Sigmoid colon (tissue), 7 donors: Measurements from ENCODE around the gene SAMD4A. TPM values are rescaled to one million over a fixed set of nuclear protein-coding genes. Genes with fewer than 3 reads are reported as not detected.

Experiments used
- DNase-seq: peaks from one replicate; pipeline ENCODE4 v3.0.0-alpha.2; 2019
- H3K27ac ChIP-seq, 4 donors: fragments of 200-600 bp; sonication (generic); one replicate each; pipeline ENCODE4 v1.5.1; 2016 to 2019; ENCODE audit warnings: mild to moderate bottlenecking in 1 of 4
- H3K27me3 ChIP-seq, 3 donors: fragments of 200-600 bp; sonication (generic); one replicate each; pipeline ENCODE4 v1.5.1; 2019; ENCODE audit warnings: mild to moderate bottlenecking in 1 of 3
- H3K36me3 ChIP-seq, 4 donors: fragments of 200-600 bp; sonication (generic); one replicate each; pipeline ENCODE4 v1.5.1; 2016 to 2019
- H3K4me1 ChIP-seq, 4 donors: fragments of 200-600 bp; sonication (generic); one replicate each; pipeline ENCODE4 v1.5.1; 2017 to 2019
- H3K4me3 ChIP-seq, 4 donors: fragments of 200-600 bp; sonication (generic); one replicate each; pipeline ENCODE4 v1.5.1; 2017 to 2019; ENCODE audit warnings: mild to moderate bottlenecking in 2 of 4, moderate library complexity in 1 of 4
- H3K9me3 ChIP-seq, 4 donors: fragments of 200-600 bp in 3 of 4; sonication (generic) in 3 of 4; one replicate each; pipeline versions ENCODE4 v1.5.1 to v1.6.1; 2013 to 2019
- EP300 ChIP-seq, 4 donors: sonication (generic); formaldehyde crosslinking; IDR thresholded peaks; one replicate each; pipeline ENCODE4 v1.6.1; 2017; ENCODE audit warnings: antibody characterized with exemption in 4 of 4
- POLR2A ChIP-seq, 2 donors: fragments of 450-650 bp; IDR thresholded peaks; one replicate each; pipeline ENCODE4 v1.6.1; 2016; ENCODE audit warnings: antibody characterized with exemption in 2 of 2, mild to moderate bottlenecking in 2 of 2, moderate library complexity in 2 of 2
- POLR2AphosphoS5 ChIP-seq, 4 donors: sonication (generic); formaldehyde crosslinking; IDR thresholded peaks; one replicate each; pipeline ENCODE4 v1.6.1; 2017; ENCODE audit warnings: antibody characterized with exemption in 4 of 4
- WGBS, 2 donors: extraction: QIAGEN DNeasy Blood & Tissue Kit; methylation state at CpG; one replicate each; pipeline ENCODE4 v1.1.7; 2013; 5-methylcytosine and 5-hydroxymethylcytosine counted together
- intact Hi-C: fragments of 100-400 bp; cut with DNase I; formaldehyde crosslinking; loops from one replicate; pipeline ENCODE4 v1.15.1; 2023
- polyA plus RNA-seq, 3 donors: library from polyadenylated mRNA; stranded (reverse); fragments of 200-250 nt; gene quantifications; one replicate each; pipeline ENCODE4 v1.2.3, GENCODE V29; 2013
- total RNA-seq, 4 donors: library from RNA; depleted of rRNA; stranded (reverse); fragments of >200 nt; gene quantifications; one replicate each; pipeline ENCODE4 v1.1.0, GENCODE V29; 2016
- TF ChIP-seq, protein P1 (sequence below), 4 experiments: fragments of 450-650 bp in 3 of 4; fragments of 200-600 bp in 1 of 4; IDR thresholded peaks; one replicate each; pipeline ENCODE4 v1.5.1; 2016 to 2019; ENCODE audit warnings: antibody characterized with exemption in 4 of 4, mild to moderate bottlenecking in 3 of 4, moderate library complexity in 2 of 4
- donor health status: healthy with polysubstance abuse.
- donor health status: Bipolar disorder and iron deficiency.
- donor health status: healthy.

Gene SAMD4A, protein sequence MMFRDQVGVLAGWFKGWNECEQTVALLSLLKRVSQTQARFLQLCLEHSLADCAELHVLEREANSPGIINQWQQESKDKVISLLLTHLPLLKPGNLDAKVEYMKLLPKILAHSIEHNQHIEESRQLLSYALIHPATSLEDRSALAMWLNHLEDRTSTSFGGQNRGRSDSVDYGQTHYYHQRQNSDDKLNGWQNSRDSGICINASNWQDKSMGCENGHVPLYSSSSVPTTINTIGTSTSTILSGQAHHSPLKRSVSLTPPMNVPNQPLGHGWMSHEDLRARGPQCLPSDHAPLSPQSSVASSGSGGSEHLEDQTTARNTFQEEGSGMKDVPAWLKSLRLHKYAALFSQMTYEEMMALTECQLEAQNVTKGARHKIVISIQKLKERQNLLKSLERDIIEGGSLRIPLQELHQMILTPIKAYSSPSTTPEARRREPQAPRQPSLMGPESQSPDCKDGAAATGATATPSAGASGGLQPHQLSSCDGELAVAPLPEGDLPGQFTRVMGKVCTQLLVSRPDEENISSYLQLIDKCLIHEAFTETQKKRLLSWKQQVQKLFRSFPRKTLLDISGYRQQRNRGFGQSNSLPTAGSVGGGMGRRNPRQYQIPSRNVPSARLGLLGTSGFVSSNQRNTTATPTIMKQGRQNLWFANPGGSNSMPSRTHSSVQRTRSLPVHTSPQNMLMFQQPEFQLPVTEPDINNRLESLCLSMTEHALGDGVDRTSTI
- total RNA-seq (100 to 1,000 TPM in 2 of 4 donors, 10 to 100 TPM in 2; 79.8 to 135 (median 105) TPM), polyA plus RNA-seq (1 to 10 TPM; 4.2 to 7.8 (median 5.9) TPM)

DNA sequence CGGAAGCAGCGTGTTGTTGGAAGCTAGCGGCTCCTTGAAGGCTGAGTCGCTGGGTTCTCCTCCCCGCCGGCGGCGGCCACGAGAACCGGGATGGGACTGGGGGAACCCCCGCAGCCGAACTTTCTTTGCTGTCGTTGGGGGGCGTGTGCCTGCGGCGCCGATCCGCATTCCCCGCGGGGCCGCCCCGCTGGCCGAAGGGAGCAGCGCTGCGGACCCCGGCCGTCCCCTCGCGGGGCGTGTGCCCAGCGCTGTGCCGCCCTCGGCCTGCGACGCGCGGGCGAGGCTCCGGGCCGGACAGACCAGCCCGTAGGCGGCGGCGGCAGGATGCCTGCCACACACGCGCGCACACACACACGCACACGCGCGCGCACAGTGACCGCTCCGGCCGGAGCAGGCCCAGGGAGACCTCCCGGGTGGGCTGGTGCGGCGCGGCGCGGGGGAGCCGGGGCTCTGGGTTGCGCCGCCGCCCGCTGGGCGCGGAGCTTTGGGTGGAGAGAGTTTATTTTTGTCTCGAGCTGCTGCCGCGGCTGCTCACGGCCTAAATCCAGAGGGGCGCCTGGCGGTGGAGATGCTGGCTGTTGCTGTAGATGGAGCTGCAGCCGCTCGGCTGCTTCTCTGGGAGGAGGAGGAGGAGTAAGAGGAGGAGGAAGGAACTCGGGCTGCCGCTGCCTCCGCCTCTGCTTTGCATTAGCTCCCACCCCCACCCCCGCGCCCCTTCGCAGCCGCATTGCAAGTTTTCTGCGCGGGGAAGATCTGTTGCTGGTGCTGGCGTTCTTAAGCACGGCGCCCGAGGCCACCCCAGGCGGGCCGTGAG lies at the start of gene SAMD4A:
SAMD4A (plus strand) TSS at position 719 of the 814 bp plus-strand sequence. CDS start 789 bp downstream, outside the sequence.
- TF ChIP-seq POLR2A (IDR thresholded peaks at IDR 0.05) (peak; percentile 38 to 73), POLR2AphosphoS5 (IDR thresholded peaks at IDR 0.05) (peak; percentile 71 to 85 (median 78)), EP300 (IDR thresholded peaks at IDR 0.05) (no peak)
- TF ChIP-seq, protein P1, sequence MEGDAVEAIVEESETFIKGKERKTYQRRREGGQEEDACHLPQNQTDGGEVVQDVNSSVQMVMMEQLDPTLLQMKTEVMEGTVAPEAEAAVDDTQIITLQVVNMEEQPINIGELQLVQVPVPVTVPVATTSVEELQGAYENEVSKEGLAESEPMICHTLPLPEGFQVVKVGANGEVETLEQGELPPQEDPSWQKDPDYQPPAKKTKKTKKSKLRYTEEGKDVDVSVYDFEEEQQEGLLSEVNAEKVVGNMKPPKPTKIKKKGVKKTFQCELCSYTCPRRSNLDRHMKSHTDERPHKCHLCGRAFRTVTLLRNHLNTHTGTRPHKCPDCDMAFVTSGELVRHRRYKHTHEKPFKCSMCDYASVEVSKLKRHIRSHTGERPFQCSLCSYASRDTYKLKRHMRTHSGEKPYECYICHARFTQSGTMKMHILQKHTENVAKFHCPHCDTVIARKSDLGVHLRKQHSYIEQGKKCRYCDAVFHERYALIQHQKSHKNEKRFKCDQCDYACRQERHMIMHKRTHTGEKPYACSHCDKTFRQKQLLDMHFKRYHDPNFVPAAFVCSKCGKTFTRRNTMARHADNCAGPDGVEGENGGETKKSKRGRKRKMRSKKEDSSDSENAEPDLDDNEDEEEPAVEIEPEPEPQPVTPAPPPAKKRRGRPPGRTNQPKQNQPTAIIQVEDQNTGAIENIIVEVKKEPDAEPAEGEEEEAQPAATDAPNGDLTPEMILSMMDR (IDR thresholded peaks at IDR 0.05): peak in 3 of 4 experiments; percentile 21 to 47 (median 32)
- WGBS, 2 donors: 1% methylated on average over 91 of the region's 91 CpGs

DNA sequence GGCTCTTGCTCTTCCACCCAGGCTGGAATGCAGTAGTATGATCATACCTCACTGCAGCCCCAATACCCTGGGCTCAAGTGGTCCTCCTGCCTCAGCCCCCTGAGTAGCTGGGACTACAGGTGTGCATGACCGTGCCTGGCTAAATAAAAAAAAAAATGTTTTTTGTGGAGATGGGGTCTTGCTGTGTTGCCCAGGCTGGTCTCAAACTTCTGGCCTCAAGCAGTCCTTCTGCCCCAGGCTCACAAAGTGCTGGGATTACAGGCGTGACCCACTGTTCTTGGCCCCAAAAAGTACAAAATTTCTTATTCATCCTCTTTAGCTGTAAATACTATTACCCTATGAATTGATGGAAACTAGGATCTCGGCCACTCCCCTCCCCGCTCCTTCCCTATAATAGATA lies 42.5 kb upstream of the SAMD4A start:
- 96% methylated on average over 4 of the region's 4 CpGs for WGBS, 2 donors
- Histone ChIP-seq H3K4me1 (peaks cover 0 to 12% (median 7%) of the 10 kb centered on the region in 4 donors), H3K4me3 (no peak overlapping the region), H3K27me3 (no peaks in the 10 kb centered on the region), H3K27ac (no peak overlapping the region), H3K9me3 (no peaks in the 10 kb centered on the region), H3K36me3 (peaks cover 9 to 36% (median 17%) of the 10 kb centered on the region in 4 donors)
- DNase-seq: no peak
- intact Hi-C loops: no loop called here
- no peak for TF ChIP-seq POLR2A (IDR thresholded peaks at IDR 0.05)
- TF ChIP-seq, protein P1 (IDR thresholded peaks at IDR 0.05): no peak
- TF ChIP-seq EP300 (IDR thresholded peaks at IDR 0.05): no peak
- no peak for TF ChIP-seq POLR2AphosphoS5 (IDR thresholded peaks at IDR 0.05)

More for the DNA sequence above, at the start of gene SAMD4A:
- Histone ChIP-seq H3K36me3 (peaks cover 0 to under 1% (median 0%) of the 10 kb centered on the region in 4 donors), H3K9me3 (no peaks in the 10 kb centered on the region), H3K27me3 (no peaks in the 10 kb centered on the region), H3K4me3 (peak within 1 kb of the TSS; percentile 50 to 93 (median 74)), H3K4me1 (peaks cover 0 to 42% (median 28%) of the 10 kb centered on the region in 4 donors), H3K27ac (peak within 1 kb of the TSS; percentile 94 to 100 (median 98))
- intact Hi-C loops: loop anchor here (1.0 kb wide), 3 partner anchors 86 to 125 kb away; no protein-coding TSS in a partner anchor
- DNase-seq: peak; percentile 94

DNA sequence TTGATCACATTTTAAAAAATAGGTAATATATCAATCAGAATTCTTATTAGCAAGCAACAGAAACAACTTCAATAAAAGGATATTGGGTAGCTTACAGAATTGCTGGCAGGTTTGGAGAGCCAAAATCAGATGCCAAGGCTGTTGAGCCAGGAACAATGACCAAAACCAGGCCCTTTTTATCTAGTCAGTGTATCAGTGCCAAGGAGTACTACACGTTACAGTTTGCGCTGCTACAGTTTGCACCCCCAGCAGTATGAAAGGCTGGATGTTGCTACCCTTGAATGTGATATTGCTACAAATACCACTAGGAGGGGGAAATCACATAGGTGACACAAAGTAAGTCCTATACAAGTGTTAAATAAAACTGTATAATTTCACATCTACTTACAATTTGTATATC lies 38.0 kb upstream of the SAMD4A start:
- Histone ChIP-seq H3K36me3 (peaks cover under 1 to 19% (median 6%) of the 10 kb centered on the region in 4 donors), H3K4me1 (peaks cover 0 to 21% (median 15%) of the 10 kb centered on the region in 4 donors), H3K27me3 (no peaks in the 10 kb centered on the region), H3K4me3 (no peak overlapping the region), H3K27ac (peak overlapping the region in 1 of 4 donors; percentile 9), H3K9me3 (no peaks in the 10 kb centered on the region)
- 73 to 87% methylated on average over 2 of the region's 2 CpGs for WGBS, 2 donors
- DNase-seq: no peak
- TF ChIP-seq, protein P1 (IDR thresholded peaks at IDR 0.05): no peak
- TF ChIP-seq POLR2A (IDR thresholded peaks at IDR 0.05) (no peak), EP300 (IDR thresholded peaks at IDR 0.05) (no peak), POLR2AphosphoS5 (IDR thresholded peaks at IDR 0.05) (peak in 1 of 4 donors; percentile 12)
- intact Hi-C loops: no loop called here

DNA sequence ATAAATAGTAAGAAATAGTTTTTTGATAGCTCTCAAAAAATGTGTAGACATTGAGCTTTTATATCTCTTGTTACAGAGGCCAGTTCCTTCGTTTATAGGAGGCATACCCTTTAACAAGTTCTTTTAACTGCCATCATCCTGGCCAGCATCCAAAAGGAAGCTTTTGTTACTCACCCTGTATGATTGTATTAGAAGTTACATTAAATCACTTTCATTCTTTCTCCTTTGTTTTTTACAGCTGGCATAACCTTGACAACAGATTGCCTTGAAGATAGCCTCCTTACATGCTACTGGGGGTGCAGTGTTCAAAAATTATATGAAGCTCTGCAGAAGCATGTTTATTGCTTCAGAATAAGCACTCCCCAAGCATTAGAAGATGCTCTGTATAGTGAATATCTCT lies 37.1 kb upstream of the SAMD4A start:
- Histone ChIP-seq H3K27ac (peak overlapping the region in 1 of 4 donors; percentile 9), H3K36me3 (peaks cover 0 to 10% (median 3%) of the 10 kb centered on the region in 4 donors), H3K27me3 (no peaks in the 10 kb centered on the region), H3K4me3 (no peak overlapping the region), H3K4me1 (peaks cover 0 to 21% (median 15%) of the 10 kb centered on the region in 4 donors), H3K9me3 (no peaks in the 10 kb centered on the region)
- intact Hi-C loops: no loop called here
- WGBS, 2 donors: 7 to 51% methylated on average over 1 of the region's 1 CpG
- TF ChIP-seq POLR2AphosphoS5 (IDR thresholded peaks at IDR 0.05) (no peak), EP300 (IDR thresholded peaks at IDR 0.05) (no peak), POLR2A (IDR thresholded peaks at IDR 0.05) (no peak)
- TF ChIP-seq, protein P1 (IDR thresholded peaks at IDR 0.05): no peak
- DNase-seq: no peak
